Epithelial cell of proximal tubule (primary cell): Measurements from ENCODE around the gene LYPD1. TPM values are rescaled to one million over a fixed set of nuclear protein-coding genes. Genes with fewer than 3 reads are reported as not detected.

Experiments used
- DNase-seq: peaks from one replicate; pipeline ENCODE4 v3.0.0-alpha.2; 2011; ENCODE audit warnings: low read depth
- H3K4me3 ChIP-seq: 2 replicates; pipeline ENCODE4 v1.5.1; 2011; ENCODE audit warnings: low read depth, mild to moderate bottlenecking, low read length
- CTCF ChIP-seq: conservative IDR thresholded peaks from 2 replicates; pipeline ENCODE4 v1.5.1; 2012; ENCODE audit warnings: low read depth, mild to moderate bottlenecking, low read length
- total RNA-seq: library from RNA; depleted of rRNA; stranded (reverse); fragments of >200 nt; gene quantifications from 2 replicates; pipeline ENCODE4 v1.2.3, GENCODE V29; 2015

The LYPD1 gene
- total RNA-seq, 1 donor from 2014 or later, result 45.3 TPM

GRCh38 chr2:132677661-132678060 is 7.7 kb upstream of the LYPD1 start:
- TF ChIP-seq CTCF, result no peak
- no peak overlapping the region for H3K4me3 ChIP-seq
- no peak for DNase-seq

GRCh38 chr2:132676999-132677398 is 7.0 kb upstream of the LYPD1 start:
- TF ChIP-seq CTCF, result peak; percentile 21
- H3K4me3 ChIP-seq, result no peak overlapping the region
- no peak for DNase-seq

- no peak for TF ChIP-seq CTCF
- H3K4me3 ChIP-seq, result peak overlapping the region; percentile 69
- DNase-seq, result peak; percentile 94
Measured at GRCh38 chr2:132671151-132671835, 1.3 kb upstream of the LYPD1 start.

- H3K4me3 ChIP-seq, result peak overlapping the region; percentile 69
Measured at GRCh38 chr2:132670496-132671150, 618 bp upstream of the LYPD1 start.

GRCh38 chr2:132668987-132669907 is 758 bp downstream of the LYPD1 start:
- no peak for DNase-seq

More at GRCh38 chr2:132670496-132671150, 618 bp upstream of the LYPD1 start:
- TF ChIP-seq CTCF, result no peak
- DNase-seq, result no peak

More at GRCh38 chr2:132668987-132669907, 758 bp downstream of the LYPD1 start:
- TF ChIP-seq CTCF, result peak; percentile 23
- peak overlapping the region; percentile 69 for H3K4me3 ChIP-seq
